ENCODE results near the gene LRP1. TPM values are rescaled to one million over a fixed set of nuclear protein-coding genes. Genes with fewer than 3 reads are reported as not detected.

LRP1 gene
- total and polyA plus RNA-seq, 2 of the 4 experiments (the other 2 are of a cell fraction): 73.1 to 142 TPM

GRCh38 chr12:57116580-57117281 is 11.6 kb upstream of the LRP1 start:
- dilution Hi-C loops (cut with HindIII; ENCODE audit: low sequenced_read_pairs, unreplicated experiment): no loop called here
- WGBS, 2 experiments (ENCODE audit: extremely low coverage in 2 of 2, insufficient read length in 1 of 2): 84% methylated on average over 4 of the region's 5 CpGs; no CpG with 5 or more reads in 1 of the 2 experiments
- in situ Hi-C loops (cut with MboI; ENCODE audit: low sequenced_read_pairs): no loop called here
- intact Hi-C loops (cut with micrococcal nuclease): no loop called here
- Histone ChIP-seq H3K23ac (ENCODE audit: low read depth, low read length) (no peak overlapping the region), H3K36me3 (ENCODE audit: control insufficient read depth, insufficient read depth, low read length) (no peaks in the 10 kb centered on the region), H4K8ac (ENCODE audit: low read depth in 2 of 2, low read length in 2 of 2) (no peak overlapping the region), H3K79me1 (ENCODE audit: low read depth in 1 of 2, low read length in 2 of 2) (0 out of 4 replicates have a peak, but pooled peaks cover 0 to 3% of the 10 kb centered on the region in 2 experiments), H3K9me3 (ENCODE audit: control insufficient read depth, insufficient read depth, low read length) (no peaks in the 10 kb centered on the region), H3K9ac (ENCODE audit: low read depth, low read length) (no peak overlapping the region), H3K27ac (ENCODE audit: insufficient read depth, low read length) (no peak overlapping the region), H2AK5ac (ENCODE audit: low read depth, low read length) (0 out of 2 replicates have a peak overlapping the region, but pooled peaks have one; percentile 21), H3K14ac (replicated peaks; ENCODE audit: low read depth, low read length) (no peak overlapping the region), H2BK5ac (ENCODE audit: low read depth, low read length, poor library complexity, severe bottlenecking) (no peak overlapping the region), H2BK15ac (ENCODE audit: low read depth, low read length) (no peak overlapping the region), H2AFZ (replicated peaks; ENCODE audit: low read length, poor library complexity) (no peak overlapping the region), H4K5ac (ENCODE audit: low read depth, low read length) (no peak overlapping the region), H3K27me3 (ENCODE audit: control insufficient read depth, insufficient read depth, low read length) (no peaks in the 10 kb centered on the region), H3K4me3 (ENCODE audit: insufficient read depth, low read depth, low read length) (no peak overlapping the region), H3K4ac (ENCODE audit: low read depth, low read length) (no peak overlapping the region), H3K18ac (ENCODE audit: low read depth, low read length) (no peak overlapping the region), H3K9me1 (ENCODE audit: insufficient read depth, low read length) (peaks cover 8% of the 10 kb centered on the region), H4K91ac (ENCODE audit: insufficient read depth, low read depth, low read length) (no peak overlapping the region), H3K4me2 (ENCODE audit: low read depth, low read length) (no peak overlapping the region), H4K20me1 (ENCODE audit: insufficient read depth, low read length) (peaks cover 3% of the 10 kb centered on the region; the same call in 1 of the 2 replicates), H2BK120ac (ENCODE audit: low read depth, low read length) (no peak overlapping the region), H3K56ac (ENCODE audit: extremely low read depth, insufficient read depth, low read length) (no peak overlapping the region), H2BK20ac (ENCODE audit: low read depth, low read length) (no peak overlapping the region), H3K4me1 (ENCODE audit: control insufficient read depth, insufficient read depth, low read length) (peaks cover 8% of the 10 kb centered on the region), H2AK9ac (replicated peaks; ENCODE audit: low read depth, low read length, poor library complexity) (no peak overlapping the region)
- ChIA-PET CTCF (no interaction called here), POLR2A (ENCODE audit: unreplicated experiment) (no interaction called here)
- BruUV-seq (replicated peaks): no TSS peak
- no peak for DNase-seq
- TF ChIP-seq RCOR1 (IDR thresholded peaks at IDR 0.05; ENCODE audit: insufficient replicate concordance, low read length): no peak
- no peak for TF ChIP-seq FOS (IDR thresholded peaks at IDR 0.05; ENCODE audit: low read depth, low read length)
- TF ChIP-seq BHLHE40 (IDR thresholded peaks at IDR 0.05; ENCODE audit: low read depth, low read length): no peak
- no peak for TF ChIP-seq MAZ (IDR thresholded peaks at IDR 0.05; ENCODE audit: borderline replicate concordance, low read depth, low read length)
- no peak for ATAC-seq (ENCODE audit: low read depth)

All from IMR-90 (cell line).